Brain microvascular endothelial cell (primary cell): Measurements from ENCODE around the gene PKNOX2.

Experiments
- DNase-seq: peaks from one replicate; pipeline ENCODE4 v3.0.0-alpha.2; 2020
- H3K27ac ChIP-seq: fragments of 250-450 bp; sonication (Bioruptor Pico); 2 replicates; pipeline ENCODE4 v1.5.1; 2020; ENCODE audit warnings: mild to moderate bottlenecking, moderate library complexity
- H3K27me3 ChIP-seq: fragments of 250-450 bp; sonication (Bioruptor Pico); replicated peaks from 2 replicates; pipeline ENCODE4 v1.5.1; 2020; ENCODE audit warnings: mild to moderate bottlenecking
- H3K36me3 ChIP-seq: fragments of 250-450 bp; sonication (Bioruptor Pico); replicated peaks from 2 replicates; pipeline ENCODE4 v1.5.1; 2020; ENCODE audit warnings: mild to moderate bottlenecking
- H3K4me3 ChIP-seq: 2 replicates; pipeline ENCODE4 v1.5.1; 2011; ENCODE audit warnings: low read depth, mild to moderate bottlenecking, control low read depth, low read length, moderate library complexity
- CTCF ChIP-seq: IDR thresholded peaks from 2 replicates; pipeline ENCODE4 v1.5.1; 2011; ENCODE audit warnings: low read depth, mild to moderate bottlenecking, moderate library complexity, low read length, control low read depth, inconsistent platforms; ENCODE audit errors: missing control alignments
- in situ Hi-C: cut with HindIII; loops from 2 replicates; pipeline ENCODE4 v1.10.0; 2017; ENCODE audit warnings: low sequenced_read_pairs, low pct_ligation_motif_present

The PKNOX2 gene

DNA sequence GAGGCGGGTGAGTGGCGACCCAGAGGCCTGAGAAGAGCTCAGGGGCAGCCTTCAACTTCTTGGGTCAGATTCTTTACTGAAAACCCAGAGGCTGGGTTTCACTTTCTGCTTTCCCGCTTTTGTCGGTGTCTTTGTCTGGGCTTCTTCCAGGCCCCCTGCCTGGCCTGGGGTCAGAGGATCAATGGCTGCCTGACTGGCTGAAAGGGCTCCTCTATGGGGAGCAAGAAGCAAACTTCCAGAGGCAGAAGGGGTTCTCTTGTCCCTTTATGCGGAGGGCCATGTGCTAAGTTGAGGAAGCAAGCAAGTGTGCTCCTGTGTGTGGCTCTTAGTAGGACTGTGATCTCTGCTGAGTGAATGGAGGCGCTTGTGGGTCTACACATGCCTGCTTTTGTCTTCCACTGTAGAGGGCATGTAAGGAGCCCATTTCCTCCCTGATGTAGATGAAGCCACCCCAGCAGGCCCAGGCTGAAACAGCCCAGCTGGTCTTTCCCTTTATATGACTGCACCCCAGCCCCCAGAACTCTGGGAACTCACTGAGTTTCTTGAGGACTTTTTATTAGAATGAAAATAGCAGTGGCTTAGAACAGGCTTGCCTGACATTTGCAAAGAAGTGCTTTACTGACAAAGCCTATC is 1.0 kb upstream of the PKNOX2 start:
- no peak for TF ChIP-seq CTCF
- Histone ChIP-seq H3K27me3 (no peaks in the 10 kb centered on the region), H3K4me3 (peak overlapping the region; percentile 41), H3K27ac (no peak overlapping the region), H3K36me3 (no peaks in the 10 kb centered on the region)
- in situ Hi-C loops: loop anchor here (25.0 kb wide), 1 partner anchor 174 kb away; no protein-coding TSS in a partner anchor
- DNase-seq: no peak

DNA sequence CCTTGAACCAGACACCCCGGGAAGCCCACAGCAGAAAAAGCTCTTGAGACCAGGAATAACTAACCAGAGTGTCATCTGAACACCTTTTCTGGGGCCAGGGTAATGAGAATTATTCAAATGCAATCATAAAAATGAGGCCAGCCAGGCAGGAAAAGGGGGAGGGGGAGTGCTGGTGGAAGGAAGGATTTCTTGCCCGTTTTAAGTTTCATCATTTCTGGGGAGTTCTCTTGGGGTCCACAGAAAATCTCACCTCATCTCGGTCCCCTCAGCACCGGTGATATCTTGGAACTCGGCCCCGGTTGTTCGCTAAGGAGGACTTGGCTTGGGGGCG is 495 bp upstream of the PKNOX2 start:
- in situ Hi-C loops: loop anchor here (25.0 kb wide), 1 partner anchor 173 kb away; no protein-coding TSS in a partner anchor
- DNase-seq: no peak
- Histone ChIP-seq H3K36me3 (no peaks in the 10 kb centered on the region), H3K27ac (no peak overlapping the region), H3K4me3 (peak overlapping the region; percentile 41), H3K27me3 (no peaks in the 10 kb centered on the region)
- no peak for TF ChIP-seq CTCF

DNA sequence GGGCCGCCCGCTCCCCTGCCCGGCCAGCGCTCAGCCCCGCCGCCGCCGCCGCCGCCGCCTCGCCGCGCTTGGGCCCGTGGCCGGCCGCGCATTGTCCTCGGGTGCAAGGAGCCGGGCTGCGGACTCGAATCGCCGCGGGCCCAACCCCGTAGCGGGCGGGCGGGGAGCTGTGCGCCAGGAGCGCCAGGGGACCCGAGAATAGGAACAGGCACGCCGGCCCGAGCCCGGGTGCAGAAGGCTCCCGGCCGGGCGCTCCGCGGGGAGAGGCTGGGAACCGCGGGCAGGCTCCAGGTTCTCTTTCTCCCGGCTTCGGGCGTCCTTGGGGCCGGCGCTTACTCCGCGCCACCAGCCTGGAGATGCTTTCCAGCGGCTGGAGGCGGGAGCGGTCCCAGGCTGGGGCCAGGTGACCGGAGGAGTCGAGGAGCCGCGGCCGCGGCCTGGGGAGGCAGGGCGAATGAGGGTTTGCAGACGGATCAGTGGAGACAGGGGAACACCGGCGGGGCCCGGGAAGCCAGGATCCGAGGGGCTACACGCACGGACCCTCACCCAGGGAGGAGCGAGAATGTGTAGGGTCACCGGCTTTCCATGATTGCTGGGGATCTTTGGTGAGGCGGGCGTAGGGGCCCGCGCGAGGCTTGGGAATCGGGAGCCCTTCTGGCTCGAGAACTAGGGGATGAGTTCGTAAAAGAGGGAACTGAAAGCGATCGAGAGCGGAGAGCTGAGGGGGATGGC is 726 bp downstream of the PKNOX2 start:
- H3K27me3 ChIP-seq: no peaks in the 10 kb centered on the region
- H3K27ac ChIP-seq: peak overlapping the region; percentile 51
- in situ Hi-C loops: loop anchor here (25.0 kb wide), 1 partner anchor 172 kb away; no protein-coding TSS in a partner anchor
- H3K4me3 ChIP-seq: peak overlapping the region; percentile 88
- no peak for DNase-seq
- no peak for TF ChIP-seq CTCF
- H3K36me3 ChIP-seq: no peaks in the 10 kb centered on the region

GRCh38 chr11:125165843-125166763 is 1.6 kb downstream of the PKNOX2 start:
- Histone ChIP-seq H3K4me3 (peak overlapping the region; percentile 88), H3K36me3 (no peaks in the 10 kb centered on the region), H3K27me3 (no peaks in the 10 kb centered on the region), H3K27ac (peak overlapping the region; percentile 51)
- in situ Hi-C loops: loop anchor here (25.0 kb wide), 1 partner anchor 171 kb away; no protein-coding TSS in a partner anchor
- TF ChIP-seq CTCF: no peak
- no peak for DNase-seq

GRCh38 chr11:125166764-125167291 is 2.3 kb downstream of the PKNOX2 start:
- TF ChIP-seq CTCF: no peak
- Histone ChIP-seq H3K27me3 (no peaks in the 10 kb centered on the region), H3K36me3 (no peaks in the 10 kb centered on the region), H3K27ac (peak overlapping the region; percentile 51), H3K4me3 (peak overlapping the region; percentile 88)
- DNase-seq: no peak
- in situ Hi-C loops: loop anchor here (25.0 kb wide), 1 partner anchor 170 kb away; no protein-coding TSS in a partner anchor
